Measurements from ENCODE around the gene TNKS1BP1.

TNKS1BP1 gene

GRCh38 chr11:57294225-57295131, 30.3 kb downstream of the TNKS1BP1 start:
- Histone ChIP-seq H3K9me2 (ENCODE audit: low read depth, low read length) (no peaks in the 10 kb centered on the region), H3K4me1 (ENCODE audit: insufficient read depth, low read length, severe bottlenecking) (no peaks in the 10 kb centered on the region), H4K20me1 (ENCODE audit: insufficient read depth, low read length) (no peaks in the 10 kb centered on the region), H3K9me3 (ENCODE audit: low read length) (no peaks in the 10 kb centered on the region; the same call in 1 of the 2 replicates), H3K79me2 (ENCODE audit: insufficient read depth, low read length) (no peaks in the 10 kb centered on the region), H3K4me3 (ENCODE audit: low read depth, low read length, poor library complexity, severe bottlenecking) (no peak overlapping the region), H3K4me2 (ENCODE audit: low read length) (no peak overlapping the region), H3K9ac (ENCODE audit: low read length) (no peak overlapping the region), H2AFZ (ENCODE audit: low read length) (no peak overlapping the region), H3K27ac (ENCODE audit: low read depth, low read length, poor library complexity, severe bottlenecking) (no peak overlapping the region), H3K36me3 (ENCODE audit: insufficient read depth, low read length) (peaks cover 8% of the 10 kb centered on the region), H3F3A (ENCODE audit: insufficient read depth, low read length) (no peaks in the 10 kb centered on the region), H3K27me3 (ENCODE audit: insufficient read depth, low read length) (no peaks in the 10 kb centered on the region)
- TF ChIP-seq CTCF (IDR thresholded peaks at IDR 0.05; ENCODE audit: low read length): no peak
- TF ChIP-seq EZH2 (IDR thresholded peaks at IDR 0.05; ENCODE audit: borderline replicate concordance, low read length): no peak

- H3K27ac ChIP-seq (ENCODE audit: low read depth, low read length, poor library complexity, severe bottlenecking): no peak overlapping the region
- no peaks in the 10 kb centered on the region for H3K9me2 ChIP-seq (ENCODE audit: low read depth, low read length)
- H3K4me3 ChIP-seq (ENCODE audit: low read depth, low read length, poor library complexity, severe bottlenecking): no peak overlapping the region
- no peak overlapping the region for H3K9ac ChIP-seq (ENCODE audit: low read length)
- H3K79me2 ChIP-seq (ENCODE audit: insufficient read depth, low read length): no peaks in the 10 kb centered on the region
- TF ChIP-seq EZH2 (IDR thresholded peaks at IDR 0.05; ENCODE audit: borderline replicate concordance, low read length): no peak
- no peak for TF ChIP-seq CTCF (IDR thresholded peaks at IDR 0.05; ENCODE audit: low read length)
- H3K27me3 ChIP-seq (ENCODE audit: insufficient read depth, low read length): peaks cover 3% of the 10 kb centered on the region; the same call in 1 of the 2 replicates
- H4K20me1 ChIP-seq (ENCODE audit: insufficient read depth, low read length): no peaks in the 10 kb centered on the region
- no peak overlapping the region for H2AFZ ChIP-seq (ENCODE audit: low read length)
- H3K4me1 ChIP-seq (ENCODE audit: insufficient read depth, low read length, severe bottlenecking): no peaks in the 10 kb centered on the region
- H3F3A ChIP-seq (ENCODE audit: insufficient read depth, low read length): no peaks in the 10 kb centered on the region
- no peaks in the 10 kb centered on the region for H3K9me3 ChIP-seq (ENCODE audit: low read length)
- H3K36me3 ChIP-seq (ENCODE audit: insufficient read depth, low read length): no peaks in the 10 kb centered on the region
- H3K4me2 ChIP-seq (ENCODE audit: low read length): no peak overlapping the region
These were observed 34.5 kb downstream of the TNKS1BP1 start for GRCh38 chr11:57290288-57290687.

GRCh38 chr11:57288771-57289579, 35.8 kb downstream of the TNKS1BP1 start:
- Histone ChIP-seq H3K4me2 (ENCODE audit: low read length) (no peak overlapping the region), H3K27ac (ENCODE audit: low read depth, low read length, poor library complexity, severe bottlenecking) (no peak overlapping the region), H4K20me1 (ENCODE audit: insufficient read depth, low read length) (no peaks in the 10 kb centered on the region), H3K9ac (ENCODE audit: low read length) (no peak overlapping the region), H3K27me3 (ENCODE audit: insufficient read depth, low read length) (peaks cover 3% of the 10 kb centered on the region; the same call in 1 of the 2 replicates), H3K9me2 (ENCODE audit: low read depth, low read length) (no peaks in the 10 kb centered on the region), H3F3A (ENCODE audit: insufficient read depth, low read length) (no peaks in the 10 kb centered on the region), H3K4me3 (ENCODE audit: low read depth, low read length, poor library complexity, severe bottlenecking) (no peak overlapping the region), H3K79me2 (ENCODE audit: insufficient read depth, low read length) (no peaks in the 10 kb centered on the region), H3K9me3 (ENCODE audit: low read length) (no peaks in the 10 kb centered on the region), H3K36me3 (ENCODE audit: insufficient read depth, low read length) (no peaks in the 10 kb centered on the region), H3K4me1 (ENCODE audit: insufficient read depth, low read length, severe bottlenecking) (no peaks in the 10 kb centered on the region), H2AFZ (ENCODE audit: low read length) (no peak overlapping the region)
- TF ChIP-seq CTCF (IDR thresholded peaks at IDR 0.05; ENCODE audit: low read length) (no peak), EZH2 (IDR thresholded peaks at IDR 0.05; ENCODE audit: borderline replicate concordance, low read length) (no peak)

Measured in OCI-LY1 (cell line).